ENCODE data around the gene HIGD2A. TPM values are rescaled to one million over a fixed set of nuclear protein-coding genes. Genes with fewer than 3 reads are reported as not detected.

The HIGD2A gene
- total RNA-seq: 22.8 and 52.8 TPM in 2 replicates

GRCh38 chr5:176388444-176389134 lies at the start of gene HIGD2A, which contains the start of gene NOP16:
TSS of gene HIGD2A (plus strand) at chr5:176388751. CDS start at chr5:176388820, 69 bp downstream.
TSS of gene NOP16 (minus strand) at chr5:176388598. CDS start at chr5:176388539, 59 bp downstream.

GRCh38 chr5:176361437-176362232 lies 26.9 kb upstream of the HIGD2A start, which contains the start of gene KIAA1191:
TSS of gene KIAA1191 (minus strand) at chr5:176361764. CDS start at chr5:176359508, 2,256 bp downstream.

GRCh38 chr5:176365351-176366231 lies 23.0 kb upstream of the HIGD2A start, which contains the start of gene ARL10:
TSS of gene ARL10 (plus strand) at chr5:176365487. CDS start at chr5:176365564, 77 bp downstream.

DNA sequence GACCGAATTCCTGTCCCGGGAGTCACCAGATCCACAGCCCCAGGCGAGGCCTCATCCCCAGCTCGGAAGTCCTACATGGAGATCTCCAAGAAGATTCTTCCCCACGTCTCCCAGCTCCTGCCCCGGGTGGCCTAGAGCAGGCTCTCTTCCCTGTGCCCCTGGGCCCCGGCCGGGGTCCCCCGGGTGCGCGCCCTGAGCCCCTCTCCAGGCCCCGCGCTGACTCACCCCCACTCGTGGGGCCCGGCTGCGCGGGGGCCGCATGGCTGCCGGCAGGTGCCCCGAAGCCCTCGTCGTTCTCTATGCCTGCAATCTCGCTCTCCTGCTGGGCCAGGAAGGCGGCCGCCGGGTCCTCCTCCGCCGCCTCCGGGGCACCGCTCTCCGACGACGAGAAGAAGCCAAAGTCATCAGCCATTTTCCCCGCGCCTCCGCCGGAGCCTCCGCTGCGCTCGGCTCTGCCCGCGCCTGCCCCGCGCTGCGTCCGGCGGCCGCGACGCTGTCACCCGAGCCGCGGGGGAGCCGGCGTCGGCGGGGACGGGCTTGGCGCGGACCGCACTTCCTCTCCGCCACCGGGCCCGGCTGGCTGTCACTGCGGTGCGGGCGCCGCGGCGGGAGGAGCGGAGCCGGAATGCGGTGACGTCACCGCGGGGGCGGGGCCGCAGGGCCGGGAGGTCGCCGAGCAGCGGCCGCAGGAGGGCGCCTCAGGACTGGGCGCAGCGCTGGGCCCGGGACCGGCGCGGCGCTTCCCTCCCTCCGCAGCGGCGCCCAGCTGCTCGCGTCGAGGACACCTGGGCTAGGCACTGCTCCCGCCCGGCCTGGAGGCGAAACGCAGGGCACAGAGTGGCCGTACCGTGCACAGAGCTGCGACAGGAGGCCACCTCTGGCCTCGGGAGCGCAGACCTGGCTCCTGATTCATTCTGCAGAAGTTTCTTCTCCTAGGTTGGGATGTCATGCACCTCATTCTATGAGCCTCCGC lies 27.7 kb downstream of the HIGD2A start, which contains the start of gene CLTB:
Gene CLTB (minus strand): TSS at position 588 of the 973 bp plus-strand sequence. CDS start 176 bp downstream, at position 412.

Other genes starting within 250 kb of the HIGD2A start
- 7.1 and 7.8 TPM in 2 replicates for gene SIMC1, start 150.3 kb upstream of the HIGD2A start, total RNA-seq
- 58.3 and 134 TPM in 2 replicates for gene KIAA1191, start 27.0 kb upstream of the HIGD2A start, total RNA-seq
- gene ARL10, start 23.3 kb upstream of the HIGD2A start, total RNA-seq: 12.1 and 16.3 TPM in 2 replicates
- gene NOP16, start 153 bp upstream of the HIGD2A start, total RNA-seq: 4.5 and 7.6 TPM in 2 replicates
- gene CLTB, start 27.8 kb downstream of the HIGD2A start, total RNA-seq: 82.2 and 93.6 TPM in 2 replicates
- 45.5 and 46.4 TPM in 2 replicates for gene FAF2, start 59.6 kb downstream of the HIGD2A start, total RNA-seq
- gene RNF44, start 148.7 kb downstream of the HIGD2A start, total RNA-seq: 3.2 and 6.5 TPM in 2 replicates
- gene CDHR2, start 160.6 kb downstream of the HIGD2A start, total RNA-seq: under 0.01 TPM in 2 replicates
- gene GPRIN1, start 221.4 kb downstream of the HIGD2A start, total RNA-seq: 6.3 and 7.4 TPM in 2 replicates
- gene SNCB, start 241.8 kb downstream of the HIGD2A start, total RNA-seq: 0.33 and 1.6 TPM in 2 replicates
- not detected in 2 replicates for gene EIF4E1B, start 241.9 kb downstream of the HIGD2A start, total RNA-seq

Data from smooth muscle cell of trachea (primary cell).